ACC112 (cell line): ENCODE results near the gene PRR12.

Experiments
- H2AFZ ChIP-seq: fragments of 200-600 bp; sonication (generic); one replicate; pipeline ENCODE4 v1.6.0; 2017; ENCODE audit warnings: antibody characterized with exemption, low read length; ENCODE audit not compliant: unreplicated experiment
- H3K27ac ChIP-seq: fragments of 200-600 bp; sonication (generic); 2 replicates; pipeline ENCODE4 v1.5.1; 2014; ENCODE audit warnings: low read depth, mild to moderate bottlenecking, antibody characterized with exemption, low read length, moderate library complexity
- H3K27me3 ChIP-seq: fragments of 200-600 bp; sonication (generic); 2 replicates; pipeline ENCODE4 v1.6.1; 2014; ENCODE audit warnings: mild to moderate bottlenecking, antibody characterized with exemption, low read length, moderate library complexity, mixed read lengths; ENCODE audit not compliant: insufficient read depth
- H3K36me3 ChIP-seq: fragments of 200-600 bp; sonication (generic); 2 replicates; pipeline ENCODE4 v1.6.1; 2016; ENCODE audit warnings: mild to moderate bottlenecking, antibody characterized with exemption, low read length, moderate library complexity, mixed read lengths; ENCODE audit not compliant: insufficient read depth
- H3K4me1 ChIP-seq: fragments of 200-600 bp; sonication (generic); one replicate; pipeline ENCODE4 v1.6.1; 2016; ENCODE audit warnings: low read length, mixed read lengths; ENCODE audit not compliant: insufficient read depth, unreplicated experiment, control insufficient read depth
- H3K4me3 ChIP-seq: fragments of 200-600 bp; sonication (generic); 2 replicates; pipeline ENCODE4 v1.5.1; 2014; ENCODE audit warnings: mild to moderate bottlenecking, low read depth, low read length
- H3K79me2 ChIP-seq: fragments of 200-600 bp; sonication (generic); one replicate; pipeline ENCODE4 v1.6.0; 2016; ENCODE audit warnings: low read length; ENCODE audit not compliant: control insufficient read depth, unreplicated experiment, insufficient read depth

Gene PRR12

GRCh38 chr19:49593233-49594113 lies 2.5 kb downstream of the PRR12 start:
- H3K27ac ChIP-seq = peak overlapping the region; percentile 45; the same call in 1 of the 2 replicates
- no peaks in the 10 kb centered on the region for H3K27me3 ChIP-seq
- peak overlapping the region; percentile 82 for H3K4me3 ChIP-seq
- H2AFZ ChIP-seq = no peak overlapping the region
- peaks cover 16% of the 10 kb centered on the region for H3K79me2 ChIP-seq
- H3K36me3 ChIP-seq = no peaks in the 10 kb centered on the region
- no peaks in the 10 kb centered on the region for H3K4me1 ChIP-seq

GRCh38 chr19:49594157-49594992 lies 3.4 kb downstream of the PRR12 start:
- no peaks in the 10 kb centered on the region for H3K36me3 ChIP-seq
- no peaks in the 10 kb centered on the region for H3K4me1 ChIP-seq
- H3K4me3 ChIP-seq = no peak overlapping the region
- H2AFZ ChIP-seq = no peak overlapping the region
- no peaks in the 10 kb centered on the region for H3K27me3 ChIP-seq
- H3K79me2 ChIP-seq = peaks cover 16% of the 10 kb centered on the region
- H3K27ac ChIP-seq = no peak overlapping the region; the same call in 1 of the 2 replicates

- no peaks in the 10 kb centered on the region for H3K27me3 ChIP-seq
- no peak overlapping the region for H3K4me3 ChIP-seq
- H3K27ac ChIP-seq = no peak overlapping the region
- no peaks in the 10 kb centered on the region for H3K4me1 ChIP-seq
- peaks cover 16% of the 10 kb centered on the region for H3K79me2 ChIP-seq
- no peak overlapping the region for H2AFZ ChIP-seq
- no peaks in the 10 kb centered on the region for H3K36me3 ChIP-seq
Observed at GRCh38 chr19:49594993-49595818, 4.2 kb downstream of the PRR12 start.

GRCh38 chr19:49595819-49596404 lies 4.9 kb downstream of the PRR12 start:
- Histone ChIP-seq H3K79me2 (peaks cover 16% of the 10 kb centered on the region), H3K4me1 (no peaks in the 10 kb centered on the region), H3K36me3 (no peaks in the 10 kb centered on the region), H3K27me3 (no peaks in the 10 kb centered on the region), H2AFZ (no peak overlapping the region), H3K4me3 (no peak overlapping the region), H3K27ac (no peak overlapping the region)

- peaks cover 16% of the 10 kb centered on the region for H3K79me2 ChIP-seq
- no peaks in the 10 kb centered on the region for H3K36me3 ChIP-seq
Observed at GRCh38 chr19:49596407-49596806, 5.4 kb downstream of the PRR12 start.

GRCh38 chr19:49596954-49597702 lies 6.1 kb downstream of the PRR12 start:
- Histone ChIP-seq H3K4me3 (no peak overlapping the region), H2AFZ (no peak overlapping the region), H3K79me2 (peaks cover 17% of the 10 kb centered on the region), H3K27me3 (no peaks in the 10 kb centered on the region), H3K4me1 (no peaks in the 10 kb centered on the region), H3K27ac (no peak overlapping the region), H3K36me3 (no peaks in the 10 kb centered on the region)

More at GRCh38 chr19:49596407-49596806, 5.4 kb downstream of the PRR12 start:
- Histone ChIP-seq H2AFZ (no peak overlapping the region), H3K4me1 (no peaks in the 10 kb centered on the region), H3K27me3 (no peaks in the 10 kb centered on the region), H3K4me3 (no peak overlapping the region), H3K27ac (no peak overlapping the region)

GRCh38 chr19:49597703-49597974 lies 6.7 kb downstream of the PRR12 start:
- Histone ChIP-seq H2AFZ (no peak overlapping the region), H3K36me3 (no peaks in the 10 kb centered on the region), H3K27me3 (no peaks in the 10 kb centered on the region), H3K79me2 (peaks cover 14% of the 10 kb centered on the region), H3K4me1 (no peaks in the 10 kb centered on the region), H3K4me3 (no peak overlapping the region), H3K27ac (no peak overlapping the region)

- Histone ChIP-seq H3K4me3 (no peak overlapping the region), H3K79me2 (peaks cover 10% of the 10 kb centered on the region), H3K27ac (no peak overlapping the region), H3K27me3 (no peaks in the 10 kb centered on the region), H2AFZ (no peak overlapping the region), H3K36me3 (peaks cover 4% of the 10 kb centered on the region; the same call in 1 of the 2 replicates), H3K4me1 (no peaks in the 10 kb centered on the region)
Observed at GRCh38 chr19:49599378-49600295, 8.7 kb downstream of the PRR12 start.

- H3K79me2 ChIP-seq = peaks cover 13% of the 10 kb centered on the region
- peaks cover 4% of the 10 kb centered on the region; the same call in 1 of the 2 replicates for H3K36me3 ChIP-seq
- no peaks in the 10 kb centered on the region for H3K4me1 ChIP-seq
- H3K27ac ChIP-seq = no peak overlapping the region
- H2AFZ ChIP-seq = no peak overlapping the region
- no peaks in the 10 kb centered on the region for H3K27me3 ChIP-seq
- H3K4me3 ChIP-seq = no peak overlapping the region
Observed at GRCh38 chr19:49601482-49602038, 10.6 kb downstream of the PRR12 start.
